Neural progenitor cell (in vitro differentiated cells): ENCODE results near the gene TM9SF3. TPM values are rescaled to one million over a fixed set of nuclear protein-coding genes. Genes with fewer than 3 reads are reported as not detected.

ENCODE experiments used
- DNase-seq: peaks from one replicate; pipeline ENCODE4 v3.0.0-alpha.2; 2016; ENCODE audit warnings: low spot score
- H2AFZ ChIP-seq: fragments of 200-600 bp; sonication (generic); replicated peaks from 2 replicates; pipeline ENCODE4 v1.6.1; 2016; ENCODE audit warnings: antibody characterized with exemption
- H3F3A ChIP-seq: fragments of 200-600 bp; sonication (generic); 2 replicates; pipeline ENCODE4 v1.6.1; 2016; ENCODE audit warnings: antibody characterized with exemption, low read depth
- H3K27ac ChIP-seq: fragments of 200-600 bp; sonication (generic); 2 replicates; pipeline ENCODE4 v1.5.1; 2016; ENCODE audit warnings: mild to moderate bottlenecking
- H3K27me3 ChIP-seq: fragments of 200-600 bp; sonication (generic); 2 replicates; pipeline ENCODE4 v1.6.1; 2016; ENCODE audit warnings: mild to moderate bottlenecking, moderate library complexity
- H3K36me3 ChIP-seq: fragments of 200-600 bp; sonication (generic); 2 replicates; pipeline ENCODE4 v1.5.1; 2016
- H3K4me1 ChIP-seq: fragments of 200-600 bp; sonication (generic); 2 replicates; pipeline ENCODE4 v1.6.1; 2016; ENCODE audit warnings: mixed run types
- H3K4me2 ChIP-seq: fragments of 200-600 bp; sonication (generic); 2 replicates; pipeline ENCODE4 v1.6.1; 2016
- H3K4me3 ChIP-seq: fragments of 200-600 bp; sonication (generic); 2 replicates; pipeline ENCODE4 v1.5.1; 2016
- H3K79me2 ChIP-seq: fragments of 200-600 bp; sonication (generic); 2 replicates; pipeline ENCODE4 v1.6.1; 2016; ENCODE audit warnings: low read depth
- H3K9ac ChIP-seq: fragments of 200-600 bp; sonication (generic); 2 replicates; pipeline ENCODE4 v1.6.1; 2016
- H3K9me3 ChIP-seq: fragments of 200-600 bp; sonication (generic); 2 replicates; pipeline ENCODE4 v1.5.1; 2016; ENCODE audit warnings: low read depth
- H4K20me1 ChIP-seq: fragments of 200-600 bp; sonication (generic); 2 replicates; pipeline ENCODE4 v1.6.1; 2016; ENCODE audit warnings: low read depth
- H3K27ac Mint-ChIP-seq: 3 replicates; pipeline ENCODE4 v1.8.0; 2021; ENCODE audit warnings: mixed read lengths
- H3K27me3 Mint-ChIP-seq: 2 replicates; pipeline ENCODE4 v1.8.0; 2022; ENCODE audit warnings: low read depth, mild to moderate bottlenecking, inconsistent platforms, moderate library complexity, mixed read lengths; ENCODE audit not compliant: insufficient read depth
- H3K36me3 Mint-ChIP-seq: 3 replicates; pipeline ENCODE4 v1.8.0; 2021; ENCODE audit warnings: mixed read lengths
- H3K4me1 Mint-ChIP-seq: 3 replicates; pipeline ENCODE4 v1.8.0; 2021; ENCODE audit warnings: mixed read lengths
- H3K4me3 Mint-ChIP-seq: 3 replicates; pipeline ENCODE4 v1.8.0; 2021; ENCODE audit warnings: mild to moderate bottlenecking, moderate library complexity, mixed read lengths
- H3K9me3 Mint-ChIP-seq: 3 replicates; pipeline ENCODE4 v1.8.0; 2020; ENCODE audit warnings: mixed read lengths
- CTCF ChIP-seq: fragments of 200-600 bp; sonication (generic); IDR thresholded peaks from 2 replicates; pipeline ENCODE4 v1.5.1; 2017; ENCODE audit warnings: antibody characterized with exemption, mild to moderate bottlenecking
- EZH2 ChIP-seq: fragments of 200-600 bp; sonication (generic); IDR thresholded peaks from 2 replicates; pipeline ENCODE4 v1.6.1; 2017; ENCODE audit warnings: antibody characterized with exemption, mild to moderate bottlenecking, moderate library complexity
- EZH2phosphoT487 ChIP-seq: fragments of 200-600 bp; sonication (generic); IDR thresholded peaks from 2 replicates; pipeline ENCODE4 v1.6.1; 2017; ENCODE audit warnings: antibody characterized with exemption
- total RNA-seq: library from RNA; depleted of rRNA; stranded (reverse); fragments of >200 nt; gene quantifications from 2 replicates; pipeline ENCODE4 v1.2.3, GENCODE V29; 2015; ENCODE audit warnings: low replicate concordance

The TM9SF3 gene
- total RNA-seq, 1 donor from 2014 or later: 122 TPM

- Histone ChIP-seq H3K79me2 (no peaks in the 10 kb centered on the region), H2AFZ (no peak overlapping the region), H3F3A (peaks cover 37% of the 10 kb centered on the region), H3K9me3 (no peaks in the 10 kb centered on the region), H3K4me1 (peaks cover 16% of the 10 kb centered on the region), H3K4me2 (no peak overlapping the region), H3K4me3 (no peak overlapping the region), H3K9ac (no peak overlapping the region), H3K27ac (no peak overlapping the region), H3K27me3 (peaks cover 20% of the 10 kb centered on the region), H3K36me3 (no peaks in the 10 kb centered on the region), H4K20me1 (no peaks in the 10 kb centered on the region)
- DNase-seq: peak; percentile 58
- H3K4me1 Mint-ChIP-seq: peaks cover 34% of the 10 kb centered on the region
- no peak overlapping the region for H3K27ac Mint-ChIP-seq
- peaks cover 21% of the 10 kb centered on the region for H3K27me3 Mint-ChIP-seq
- no peaks in the 10 kb centered on the region for H3K36me3 Mint-ChIP-seq
- no peak for TF ChIP-seq CTCF
- TF ChIP-seq EZH2: no peak
- TF ChIP-seq EZH2phosphoT487: no peak
- H3K4me3 Mint-ChIP-seq: no peak overlapping the region
- no peaks in the 10 kb centered on the region for H3K9me3 Mint-ChIP-seq
These were observed 77.7 kb downstream of the TM9SF3 start for GRCh38 chr10:96509017-96509641.

DNA sequence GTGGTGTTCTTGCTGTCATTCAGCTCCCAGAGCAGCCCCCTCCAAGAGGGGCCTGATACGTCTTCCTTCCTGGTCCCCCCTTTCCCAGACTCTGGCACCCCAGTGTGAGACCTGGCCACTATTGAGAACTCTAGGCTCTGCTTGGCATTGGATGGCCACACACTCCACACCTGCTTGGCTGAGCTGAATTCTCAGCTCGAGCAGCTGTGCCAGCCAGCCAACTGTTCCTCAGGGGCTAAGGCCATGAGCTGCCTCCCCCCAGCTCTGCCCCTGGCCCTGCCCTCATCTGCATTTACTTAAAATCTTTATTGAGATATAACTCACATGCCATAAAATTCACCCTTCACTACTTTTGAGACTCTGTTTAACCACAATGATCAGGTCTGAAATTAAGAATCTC lies 79.8 kb downstream of the TM9SF3 start:
- Histone ChIP-seq H3K27me3 (peaks cover 8% of the 10 kb centered on the region), H4K20me1 (no peaks in the 10 kb centered on the region), H3K4me3 (no peak overlapping the region), H3K4me2 (no peak overlapping the region), H3K4me1 (peaks cover 13% of the 10 kb centered on the region), H3K9me3 (no peaks in the 10 kb centered on the region), H2AFZ (no peak overlapping the region), H3K79me2 (no peaks in the 10 kb centered on the region), H3F3A (peaks cover 22% of the 10 kb centered on the region), H3K9ac (no peak overlapping the region), H3K27ac (no peak overlapping the region), H3K36me3 (no peaks in the 10 kb centered on the region)
- H3K9me3 Mint-ChIP-seq: no peaks in the 10 kb centered on the region
- DNase-seq: no peak
- H3K36me3 Mint-ChIP-seq: no peaks in the 10 kb centered on the region
- H3K27me3 Mint-ChIP-seq: peaks cover 19% of the 10 kb centered on the region
- no peak overlapping the region for H3K27ac Mint-ChIP-seq
- TF ChIP-seq CTCF: no peak
- no peak for TF ChIP-seq EZH2phosphoT487
- no peak for TF ChIP-seq EZH2
- peaks cover 31% of the 10 kb centered on the region for H3K4me1 Mint-ChIP-seq
- no peak overlapping the region for H3K4me3 Mint-ChIP-seq

- Histone ChIP-seq H3K9ac (no peak overlapping the region), H2AFZ (no peak overlapping the region), H3K9me3 (no peaks in the 10 kb centered on the region), H3K27me3 (no peaks in the 10 kb centered on the region), H3K4me1 (peaks cover 12% of the 10 kb centered on the region), H3K4me3 (no peak overlapping the region), H3K36me3 (no peaks in the 10 kb centered on the region), H3K4me2 (no peak overlapping the region), H3F3A (peaks cover 17% of the 10 kb centered on the region), H3K79me2 (no peaks in the 10 kb centered on the region), H3K27ac (no peak overlapping the region), H4K20me1 (no peaks in the 10 kb centered on the region)
- Mint-ChIP-seq H3K4me1 (peaks cover 22% of the 10 kb centered on the region), H3K36me3 (no peaks in the 10 kb centered on the region), H3K27ac (no peak overlapping the region), H3K4me3 (no peak overlapping the region), H3K27me3 (peaks cover 16% of the 10 kb centered on the region), H3K9me3 (no peaks in the 10 kb centered on the region)
- no peak for TF ChIP-seq EZH2phosphoT487
- TF ChIP-seq CTCF: no peak
- TF ChIP-seq EZH2: no peak
- no peak for DNase-seq
These were observed 81.4 kb downstream of the TM9SF3 start for GRCh38 chr10:96505150-96506136.
